GM23248 (cell line): ENCODE measurements around the gene CDKAL1. TPM values are rescaled to one million over a fixed set of nuclear protein-coding genes. Genes with fewer than 3 reads are reported as not detected.

Experiments used
- DNase-seq: peaks from one replicate; pipeline ENCODE4 v3.0.0-alpha.2; 2015
- H2AFZ ChIP-seq: fragments of 200-600 bp; sonication (generic); 2 replicates; pipeline ENCODE4 v1.6.1; 2016; ENCODE audit warnings: antibody characterized with exemption
- H3F3A ChIP-seq: fragments of 200-600 bp; sonication (generic); 2 replicates; pipeline ENCODE4 v1.6.1; 2016; ENCODE audit warnings: mild to moderate bottlenecking, antibody characterized with exemption, mixed run types; ENCODE audit not compliant: insufficient read depth
- H3K27ac ChIP-seq: fragments of 200-600 bp; sonication (generic); 2 replicates; pipeline ENCODE4 v1.5.1; 2016; ENCODE audit warnings: mild to moderate bottlenecking
- H3K27me3 ChIP-seq: fragments of 200-600 bp; sonication (generic); replicated peaks from 2 replicates; pipeline ENCODE4 v1.6.1; 2016; ENCODE audit warnings: mild to moderate bottlenecking; ENCODE audit not compliant: insufficient read depth
- H3K36me3 ChIP-seq: fragments of 200-600 bp; sonication (generic); 2 replicates; pipeline ENCODE4 v1.6.1; 2016; ENCODE audit warnings: low read depth, mild to moderate bottlenecking
- H3K4me1 ChIP-seq: fragments of 200-600 bp; sonication (generic); 2 replicates; pipeline ENCODE4 v1.6.1; 2016; ENCODE audit warnings: mild to moderate bottlenecking; ENCODE audit not compliant: insufficient read depth
- H3K4me2 ChIP-seq: fragments of 200-600 bp; sonication (generic); one replicate; pipeline ENCODE4 v1.6.1; 2016; ENCODE audit warnings: mild to moderate bottlenecking; ENCODE audit not compliant: unreplicated experiment
- H3K4me3 ChIP-seq: fragments of 200-600 bp; sonication (generic); 2 replicates; pipeline ENCODE4 v1.5.1; 2016; ENCODE audit warnings: mild to moderate bottlenecking
- H3K79me2 ChIP-seq: fragments of 200-600 bp; sonication (generic); 2 replicates; pipeline ENCODE4 v1.6.1; 2016; ENCODE audit warnings: mild to moderate bottlenecking; ENCODE audit not compliant: insufficient read depth
- H3K9ac ChIP-seq: fragments of 200-600 bp; sonication (generic); 2 replicates; pipeline ENCODE4 v1.6.1; 2016; ENCODE audit warnings: mild to moderate bottlenecking
- H3K9me2 ChIP-seq: fragments of 200-600 bp; sonication (generic); 2 replicates; pipeline ENCODE4 v1.6.1; 2016; ENCODE audit warnings: mixed run types, mild to moderate bottlenecking, moderate library complexity; ENCODE audit not compliant: insufficient read depth
- H3K9me3 ChIP-seq: fragments of 200-600 bp; sonication (generic); one replicate; pipeline ENCODE4 v1.6.1; 2017; ENCODE audit warnings: low read depth
- H4K20me1 ChIP-seq: fragments of 200-600 bp; sonication (generic); 2 replicates; pipeline ENCODE4 v1.6.0; 2016; ENCODE audit not compliant: insufficient read depth
- EZH2 ChIP-seq: fragments of 200-600 bp; sonication (generic); IDR thresholded peaks from 2 replicates; pipeline ENCODE4 v1.6.1; 2018; ENCODE audit warnings: antibody characterized with exemption, mild to moderate bottlenecking; ENCODE audit not compliant: insufficient read depth, poor library complexity, severe bottlenecking
- EZH2phosphoT487 ChIP-seq: fragments of 200-600 bp; sonication (generic); IDR thresholded peaks from 2 replicates; pipeline ENCODE4 v1.6.1; 2018; ENCODE audit warnings: antibody characterized with exemption, moderate library complexity, mild to moderate bottlenecking, low read depth; ENCODE audit not compliant: insufficient read depth
- WGBS, 2 experiments: methylation state at CpG; one replicate each; pipeline ENCODE4 v1.1.6; 2015 to 2017; ENCODE audit warnings: low lambda C conversion rate in 2 of 2, low coverage in 1 of 2; ENCODE audit errors: missing lambda C conversion rate in 2 of 2; 5-methylcytosine and 5-hydroxymethylcytosine counted together
- in situ Hi-C: fragments of 300-500 bp; cut with MboI; formaldehyde crosslinking; loops from 2 replicates; pipeline ENCODE4 v1.15.0; 2020
- polyA plus RNA-seq: library from polyadenylated mRNA; unstranded; fragments of >200 nt; fragmentation: Nextera tagmentation; extraction: Ambion mirVana; gene quantifications from 2 replicates; pipeline ENCODE4 v1.2.1, GENCODE V29; 2016
- total RNA-seq: library from RNA; depleted of rRNA; stranded (reverse); fragments of >200 nt; shearing (Covaris generic); gene quantifications from 2 replicates; pipeline ENCODE4 v1.2.3, GENCODE V29; 2014

Gene CDKAL1
- total and polyA plus RNA-seq, 2 experiments from 2014 or later: 7.5 to 10.8 TPM

DNA sequence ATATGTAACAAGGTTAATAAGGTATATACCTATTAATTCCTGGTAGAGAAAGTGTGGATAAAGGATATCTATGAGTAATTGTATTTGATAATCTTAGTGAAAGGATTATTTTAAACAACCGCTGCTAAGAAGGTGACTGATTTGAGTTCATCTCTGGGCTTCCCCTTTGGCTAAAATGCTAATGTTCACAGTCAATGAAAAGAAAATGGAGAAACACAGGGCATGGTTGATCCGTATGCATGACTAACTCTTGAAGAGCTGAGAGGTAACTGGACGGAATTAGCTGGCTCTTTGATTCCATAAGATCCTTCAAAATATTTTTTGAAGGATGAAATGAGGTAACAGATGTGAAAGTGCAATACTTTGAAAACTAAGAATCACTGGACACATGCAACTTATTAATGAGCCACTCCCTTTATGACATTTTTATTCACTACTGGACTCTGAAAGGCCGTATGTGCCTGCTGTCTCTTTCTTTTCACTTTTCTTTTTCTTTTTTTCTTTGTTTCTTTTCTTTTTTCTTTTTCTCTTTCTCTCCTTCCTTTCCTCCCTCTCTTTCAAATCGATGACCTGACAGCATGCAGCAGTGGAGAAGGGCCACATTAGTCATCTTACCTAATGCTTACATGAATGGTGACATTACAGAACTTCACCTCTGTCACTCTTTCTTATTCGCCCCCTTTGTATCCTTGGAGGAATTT lies 464.6 kb downstream of the CDKAL1 start:
- H3K4me2 ChIP-seq: no peak overlapping the region
- in situ Hi-C loops: no loop called here
- H2AFZ ChIP-seq: no peak overlapping the region
- no peak for TF ChIP-seq EZH2phosphoT487
- no peak for TF ChIP-seq EZH2
- H3K27ac ChIP-seq: no peak overlapping the region
- H3K4me1 ChIP-seq: peaks cover 7% of the 10 kb centered on the region
- H3K9ac ChIP-seq: no peak overlapping the region
- no peaks in the 10 kb centered on the region for H3K27me3 ChIP-seq
- no peak overlapping the region for H3K4me3 ChIP-seq
- H3F3A ChIP-seq: peaks cover 2% of the 10 kb centered on the region; the same call in 1 of the 2 replicates
- H3K36me3 ChIP-seq: no peaks in the 10 kb centered on the region
- H3K79me2 ChIP-seq: no peaks in the 10 kb centered on the region
- no peaks in the 10 kb centered on the region for H3K9me2 ChIP-seq
- WGBS, 2 experiments: 91 to 95% methylated on average over 6 of the region's 6 CpGs
- DNase-seq: no peak
- no peaks in the 10 kb centered on the region for H3K9me3 ChIP-seq
- H4K20me1 ChIP-seq: no peaks in the 10 kb centered on the region

DNA sequence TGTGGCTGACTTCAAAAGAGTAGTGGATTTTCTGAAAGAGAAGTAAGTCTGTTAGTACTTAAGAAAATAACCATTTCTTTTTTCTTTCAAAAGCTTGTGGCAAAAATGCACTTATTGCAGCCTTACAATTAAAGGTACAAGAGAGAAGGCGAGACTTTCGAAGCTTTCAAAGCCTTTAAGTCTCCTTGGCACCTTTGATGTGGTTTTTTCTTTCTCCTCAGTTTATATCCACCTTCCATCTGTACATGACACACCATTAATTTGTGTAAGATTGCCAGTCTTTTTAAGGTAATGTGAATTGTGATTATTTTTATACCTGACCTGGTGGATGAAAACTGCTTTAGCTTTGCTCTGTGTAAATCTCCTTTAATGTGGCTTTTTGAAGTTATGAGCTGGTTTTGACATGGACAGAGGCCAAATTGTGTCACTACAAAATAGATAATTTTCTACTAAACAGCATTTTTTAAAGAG lies 466.1 kb downstream of the CDKAL1 start:
- Histone ChIP-seq H3K4me1 (peaks cover 20% of the 10 kb centered on the region), H3K4me3 (no peak overlapping the region), H3K79me2 (no peaks in the 10 kb centered on the region), H2AFZ (no peak overlapping the region), H3K27ac (no peak overlapping the region), H3K9me3 (no peaks in the 10 kb centered on the region), H3K27me3 (no peaks in the 10 kb centered on the region), H3K4me2 (no peak overlapping the region), H3K36me3 (no peaks in the 10 kb centered on the region), H3K9ac (no peak overlapping the region), H3F3A (peaks cover 14% of the 10 kb centered on the region), H3K9me2 (no peaks in the 10 kb centered on the region), H4K20me1 (no peaks in the 10 kb centered on the region)
- TF ChIP-seq EZH2phosphoT487 (no peak), EZH2 (no peak)
- WGBS, 2 experiments: 96 to 100% methylated on average over 2 of the region's 2 CpGs
- in situ Hi-C loops: no loop called here
- no peak for DNase-seq

DNA sequence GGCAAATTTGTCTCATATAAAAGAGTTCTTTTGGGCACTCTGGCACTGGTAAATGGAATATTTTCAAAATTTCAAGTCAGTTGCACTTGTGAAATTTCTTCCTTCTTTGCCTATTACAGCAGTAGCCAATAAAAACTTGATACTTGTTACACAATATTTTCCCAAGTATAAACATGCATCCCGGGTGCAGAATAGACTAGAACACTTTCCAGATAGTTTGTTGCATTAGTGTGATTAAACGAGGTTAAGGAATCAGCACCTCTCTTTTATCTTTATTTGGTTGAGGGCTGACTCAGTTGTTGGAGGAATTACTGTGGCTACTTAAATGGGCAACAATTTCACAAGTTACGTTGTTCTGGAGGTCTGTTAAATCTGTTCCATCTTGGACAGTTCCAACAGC lies 467.5 kb downstream of the CDKAL1 start:
- Histone ChIP-seq H4K20me1 (no peaks in the 10 kb centered on the region), H3K9me2 (no peaks in the 10 kb centered on the region), H3K9me3 (no peaks in the 10 kb centered on the region), H3K27me3 (no peaks in the 10 kb centered on the region), H3K79me2 (no peaks in the 10 kb centered on the region), H3K9ac (no peak overlapping the region), H3K4me3 (no peak overlapping the region), H3K27ac (no peak overlapping the region), H3K4me2 (no peak overlapping the region), H3F3A (peaks cover 28% of the 10 kb centered on the region), H2AFZ (no peak overlapping the region), H3K36me3 (no peaks in the 10 kb centered on the region), H3K4me1 (peaks cover 32% of the 10 kb centered on the region)
- TF ChIP-seq EZH2 (no peak), EZH2phosphoT487 (no peak)
- in situ Hi-C loops: no loop called here
- peak; percentile 30 for DNase-seq
- WGBS, 2 experiments: 26 to 31% methylated on average over 3 of the region's 3 CpGs

DNA sequence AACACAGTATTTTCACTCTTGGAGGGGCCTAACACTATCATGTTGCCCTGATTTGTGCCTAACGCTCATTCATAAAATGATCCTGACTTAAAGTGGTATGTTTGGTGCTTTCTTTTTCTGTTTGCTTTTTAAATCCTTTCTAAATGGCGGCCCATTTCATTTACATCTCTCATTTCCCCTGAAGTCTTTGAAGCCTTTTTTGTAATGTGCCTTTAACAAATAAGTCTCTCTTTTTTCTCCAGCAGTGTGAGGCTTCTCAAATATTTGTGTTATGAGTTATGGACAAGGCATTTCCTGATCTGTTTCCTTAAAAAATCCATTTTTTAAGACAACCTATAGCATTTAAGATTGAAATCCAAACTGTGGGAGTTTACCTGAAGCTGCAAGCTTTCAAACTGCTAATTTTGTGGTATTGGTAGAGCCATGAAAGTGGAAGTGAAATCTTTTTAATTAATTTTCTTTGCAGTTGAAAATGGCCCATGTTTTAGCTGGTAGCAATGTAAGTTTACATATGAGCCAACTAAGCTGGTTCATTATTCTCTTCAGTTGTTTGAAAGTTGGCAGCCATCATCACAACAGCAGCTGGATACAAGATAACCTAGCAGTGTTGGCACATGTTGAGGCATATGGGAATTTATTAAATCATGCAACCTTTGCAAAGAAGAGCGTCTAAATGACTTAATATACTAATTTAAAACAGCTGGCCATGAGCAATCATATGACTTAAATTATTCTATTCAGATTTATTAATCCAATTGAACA lies 469.7 kb downstream of the CDKAL1 start:
- H3K27me3 ChIP-seq: no peaks in the 10 kb centered on the region
- no peak overlapping the region for H3K9ac ChIP-seq
- H2AFZ ChIP-seq: no peak overlapping the region
- H3K9me3 ChIP-seq: no peaks in the 10 kb centered on the region
- peaks cover 32% of the 10 kb centered on the region for H3K4me1 ChIP-seq
- in situ Hi-C loops: no loop called here
- TF ChIP-seq EZH2phosphoT487: no peak
- no peak for TF ChIP-seq EZH2
- H3K4me2 ChIP-seq: peak overlapping the region; percentile 52
- DNase-seq: peak; percentile 63
- no peaks in the 10 kb centered on the region for H3K79me2 ChIP-seq
- peak overlapping the region; percentile 48 for H3K4me3 ChIP-seq
- peaks cover 34% of the 10 kb centered on the region for H3F3A ChIP-seq
- no peaks in the 10 kb centered on the region for H4K20me1 ChIP-seq
- peak overlapping the region; percentile 42 for H3K27ac ChIP-seq
- no peaks in the 10 kb centered on the region for H3K36me3 ChIP-seq
- H3K9me2 ChIP-seq: no peaks in the 10 kb centered on the region
- 67 to 73% methylated on average over 3 of the region's 3 CpGs for WGBS, 2 experiments
